GM12801 (cell line): ENCODE results near the gene F2RL3.

ENCODE experiments used
- TF ChIP-seq, protein P1 (sequence below): IDR thresholded peaks from one replicate; pipeline ENCODE4 v1.5.1; 2011; ENCODE audit warnings: control low read depth; ENCODE audit not compliant: insufficient read length; ENCODE audit errors: extremely low read depth

The F2RL3 gene

GRCh38 chr19:16902545-16902944, 13.7 kb downstream of the F2RL3 start:
- TF ChIP-seq, protein P1, sequence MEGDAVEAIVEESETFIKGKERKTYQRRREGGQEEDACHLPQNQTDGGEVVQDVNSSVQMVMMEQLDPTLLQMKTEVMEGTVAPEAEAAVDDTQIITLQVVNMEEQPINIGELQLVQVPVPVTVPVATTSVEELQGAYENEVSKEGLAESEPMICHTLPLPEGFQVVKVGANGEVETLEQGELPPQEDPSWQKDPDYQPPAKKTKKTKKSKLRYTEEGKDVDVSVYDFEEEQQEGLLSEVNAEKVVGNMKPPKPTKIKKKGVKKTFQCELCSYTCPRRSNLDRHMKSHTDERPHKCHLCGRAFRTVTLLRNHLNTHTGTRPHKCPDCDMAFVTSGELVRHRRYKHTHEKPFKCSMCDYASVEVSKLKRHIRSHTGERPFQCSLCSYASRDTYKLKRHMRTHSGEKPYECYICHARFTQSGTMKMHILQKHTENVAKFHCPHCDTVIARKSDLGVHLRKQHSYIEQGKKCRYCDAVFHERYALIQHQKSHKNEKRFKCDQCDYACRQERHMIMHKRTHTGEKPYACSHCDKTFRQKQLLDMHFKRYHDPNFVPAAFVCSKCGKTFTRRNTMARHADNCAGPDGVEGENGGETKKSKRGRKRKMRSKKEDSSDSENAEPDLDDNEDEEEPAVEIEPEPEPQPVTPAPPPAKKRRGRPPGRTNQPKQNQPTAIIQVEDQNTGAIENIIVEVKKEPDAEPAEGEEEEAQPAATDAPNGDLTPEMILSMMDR = no peak

GRCh38 chr19:16903347-16903746, 14.5 kb downstream of the F2RL3 start:
- TF ChIP-seq, protein P1 = no peak

GRCh38 chr19:16904599-16904998, 15.8 kb downstream of the F2RL3 start:
- TF ChIP-seq, protein P1 = no peak

DNA sequence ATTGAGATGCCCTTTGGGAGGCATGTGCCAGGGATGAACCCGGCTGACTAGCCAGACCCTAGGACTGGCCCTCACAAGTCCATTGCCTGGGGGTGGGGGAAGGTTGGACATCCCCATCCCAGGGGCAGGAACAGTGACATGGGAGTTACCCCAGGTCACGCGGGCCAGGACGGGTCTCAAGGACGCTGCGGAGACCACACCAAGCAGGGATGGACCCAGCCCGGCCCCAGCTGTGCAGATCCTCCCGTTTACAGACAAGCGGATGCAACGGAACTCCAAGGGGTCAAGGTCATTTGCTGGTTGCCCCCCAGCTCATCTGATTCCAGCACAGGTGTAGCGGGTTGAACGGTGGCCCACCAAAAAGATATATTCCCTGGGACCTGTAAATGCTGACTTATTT, 20.0 kb downstream of the F2RL3 start:
- TF ChIP-seq, protein P1 = no peak

DNA sequence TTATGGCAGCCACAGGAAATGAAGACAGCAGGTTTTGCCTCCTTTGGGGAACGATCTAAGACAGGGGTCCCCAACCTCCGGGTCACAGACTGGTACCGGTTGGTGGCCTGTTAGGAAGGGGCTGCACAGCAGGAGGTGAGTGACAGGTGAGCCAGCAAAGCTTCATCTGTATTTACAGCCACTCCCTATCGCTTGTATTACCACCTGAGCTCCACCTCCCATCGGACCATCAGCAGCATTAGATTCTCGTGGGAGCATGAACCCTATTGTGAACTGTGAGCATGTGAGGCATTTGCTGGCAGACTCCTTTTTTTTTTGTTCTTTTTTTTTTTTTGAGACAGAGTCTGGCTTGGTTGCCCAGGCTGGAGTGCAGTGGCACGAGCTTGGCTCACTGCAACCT, 22.2 kb downstream of the F2RL3 start:
- TF ChIP-seq, protein P1 = no peak

DNA sequence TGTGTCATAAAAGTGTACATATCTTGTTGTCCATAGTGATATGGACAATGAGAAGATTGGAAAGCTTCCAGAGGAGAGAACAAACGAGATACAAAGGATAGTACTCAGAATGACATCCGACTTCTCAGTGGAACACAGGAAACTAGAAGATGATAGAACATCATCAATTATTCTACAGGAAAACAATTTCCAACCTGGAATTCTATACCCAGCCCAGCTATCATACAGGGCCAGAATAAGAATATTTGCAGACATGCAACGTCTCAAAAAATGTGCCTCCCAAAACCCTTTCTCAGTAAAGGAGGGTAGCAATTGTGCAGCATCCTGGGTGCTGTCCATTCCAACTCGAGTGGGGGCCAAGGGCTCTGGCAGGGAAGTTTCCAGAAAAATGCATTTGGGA, 24.0 kb downstream of the F2RL3 start:
- TF ChIP-seq, protein P1 = no peak

- TF ChIP-seq, protein P1 = no peak
These were observed 25.6 kb downstream of the F2RL3 start for GRCh38 chr19:16914421-16914820.

- TF ChIP-seq, protein P1 = no peak
These were observed 26.3 kb downstream of the F2RL3 start for GRCh38 chr19:16915135-16915534.
